GM18867 (cell line): ENCODE results near the gene CBX2.
A peak's percentile ranks its signal among the peaks of the same experiment; 100 is the strongest.

ENCODE experiments used
- ATAC-seq: cut with Tn5 transposase; IDR thresholded peaks from one replicate; pipeline ENCODE4 v1.9.1; 2021; ENCODE audit warnings: mild to moderate bottlenecking, moderate library complexity; ENCODE audit not compliant: unreplicated experiment

CBX2 gene

DNA sequence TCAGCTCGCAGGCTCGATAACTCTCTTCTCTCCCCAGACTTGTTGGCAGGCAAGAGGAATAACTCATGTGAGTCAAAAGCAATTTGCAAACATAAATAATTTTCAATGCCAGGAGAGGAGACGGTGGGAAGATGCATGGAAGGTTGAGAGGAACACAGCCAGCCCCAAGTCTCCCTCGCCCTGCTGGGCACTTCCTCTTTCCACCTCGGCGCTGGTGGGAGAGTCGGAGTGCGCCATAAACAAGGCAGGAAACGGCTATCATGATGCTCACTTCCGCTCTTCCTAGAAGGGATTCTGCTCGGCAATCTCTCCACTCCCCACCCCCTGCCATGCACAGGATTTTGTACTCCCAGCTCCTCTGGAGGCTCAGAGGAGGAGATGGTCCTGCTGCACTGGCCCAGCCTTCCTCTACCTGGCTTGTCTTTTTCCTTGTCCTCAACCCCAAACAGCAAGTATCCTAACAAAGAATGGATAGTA, 48.3 kb downstream of the CBX2 start:
- ATAC-seq: no peak

DNA sequence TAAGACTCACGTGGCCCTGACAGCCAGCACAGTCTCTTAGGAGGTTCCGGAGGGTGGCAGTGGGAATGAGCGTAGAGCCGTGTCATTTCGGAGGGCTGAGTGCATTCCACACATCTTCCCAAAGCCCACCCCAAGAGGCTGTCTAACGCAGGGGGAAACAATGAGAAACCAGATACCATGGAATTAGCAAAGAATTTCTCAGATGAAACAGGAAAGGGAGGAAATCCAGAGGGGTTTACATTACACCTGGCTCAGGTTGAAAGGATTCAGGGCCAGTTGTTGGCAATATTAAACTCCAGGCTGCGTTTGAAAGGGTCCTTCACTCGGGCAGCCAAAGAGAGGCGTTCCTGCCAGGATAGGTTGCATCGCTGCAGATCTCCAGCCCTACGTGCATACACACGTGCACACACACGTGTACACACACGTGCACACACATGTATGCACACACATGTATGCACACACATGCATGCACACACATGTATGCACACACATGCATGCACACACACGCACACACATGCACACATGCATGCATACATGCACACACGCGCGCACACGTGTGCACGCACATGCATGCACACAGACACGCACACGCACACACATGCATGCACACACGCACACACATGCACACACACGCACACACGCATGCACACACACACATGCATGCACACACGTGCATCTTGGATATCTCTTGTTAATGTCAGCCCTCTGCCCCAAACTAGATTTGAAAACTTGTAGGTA, 49.1 kb downstream of the CBX2 start:
- ATAC-seq: no peak

GRCh38 chr17:79829004-79829403, 51.1 kb downstream of the CBX2 start:
- no peak for ATAC-seq

- no peak for ATAC-seq
These were observed 51.5 kb downstream of the CBX2 start for GRCh38 chr17:79829457-79829856.

- no peak for ATAC-seq
These were observed 52.4 kb downstream of the CBX2 start for GRCh38 chr17:79830303-79830702.

DNA sequence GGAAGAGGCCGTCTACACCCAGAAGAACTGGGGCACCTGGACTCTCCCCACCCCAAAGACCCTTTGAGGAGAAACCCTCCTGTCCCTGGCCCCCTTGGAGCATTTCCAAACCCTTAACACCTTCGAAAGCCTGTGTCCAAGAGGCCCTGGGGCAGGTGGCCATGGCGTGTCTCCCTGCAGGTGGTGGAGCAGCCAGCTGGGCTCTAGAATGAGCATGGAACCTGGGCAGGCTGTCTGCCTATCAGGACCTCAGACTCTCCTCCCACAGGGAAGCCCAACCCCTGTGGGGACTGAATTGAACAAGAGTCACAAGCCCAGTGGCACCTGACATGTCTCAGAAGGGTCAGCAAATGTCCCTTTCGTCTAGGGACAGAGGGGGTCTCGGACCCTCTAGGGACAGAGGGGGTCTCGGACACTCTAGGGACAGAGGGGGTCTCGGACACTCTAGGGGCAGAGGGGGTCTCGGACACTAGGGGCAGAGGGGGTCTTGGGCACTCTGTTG, 52.9 kb downstream of the CBX2 start:
- ATAC-seq: no peak

DNA sequence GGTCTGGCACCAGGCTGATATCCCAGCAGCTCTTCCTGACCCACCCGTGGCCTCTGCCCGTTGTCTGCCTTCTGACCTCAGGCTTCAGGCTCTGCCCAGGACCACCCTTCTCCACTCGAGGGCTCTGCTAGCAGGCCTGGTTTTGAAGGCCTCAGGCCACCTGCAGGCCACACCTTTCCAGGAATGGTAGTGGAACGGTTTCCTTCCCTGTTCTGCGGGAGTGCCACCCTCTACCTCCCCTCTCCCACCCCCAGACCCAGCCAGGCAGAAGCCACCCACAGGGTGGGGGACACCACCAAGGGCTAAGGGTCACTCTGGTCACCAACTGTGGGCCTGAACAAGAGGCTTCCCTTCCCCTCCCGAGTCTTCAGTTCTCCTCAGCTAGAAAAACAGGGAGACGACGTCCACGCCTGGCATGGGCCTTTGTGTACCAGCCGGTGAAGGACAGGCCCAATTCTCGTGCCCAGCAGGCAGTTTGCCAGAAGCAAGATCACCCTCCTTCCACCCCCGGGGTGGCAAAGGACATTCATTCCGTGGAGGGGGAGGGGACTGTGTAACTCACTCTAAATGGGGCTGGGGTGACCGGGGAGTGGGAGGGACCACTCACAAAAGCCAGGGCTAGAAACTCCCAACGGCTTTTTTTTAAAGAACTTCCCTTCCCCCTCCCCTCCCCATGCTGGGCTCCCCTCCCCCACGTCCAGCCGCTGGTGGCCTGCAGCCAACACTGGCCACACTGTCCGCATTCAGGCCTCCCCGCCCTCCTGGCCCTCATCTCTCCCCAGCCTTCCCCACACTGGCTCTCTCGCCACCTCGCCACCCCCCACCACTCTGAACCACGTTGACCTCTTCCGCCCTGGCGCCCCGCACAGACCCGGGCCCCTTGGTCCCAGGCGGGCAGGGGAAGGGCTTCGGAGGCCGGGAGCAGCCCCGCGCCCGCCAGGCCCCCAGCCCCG, 53.6 kb downstream of the CBX2 start:
- ATAC-seq: no peak

- no peak for ATAC-seq
These were observed 54.5 kb downstream of the CBX2 start for GRCh38 chr17:79832218-79833109.

- no peak for ATAC-seq
These were observed 55.1 kb downstream of the CBX2 start for GRCh38 chr17:79833110-79833450.

- ATAC-seq: no peak
These were observed 56.0 kb downstream of the CBX2 start for GRCh38 chr17:79833744-79834564.

DNA sequence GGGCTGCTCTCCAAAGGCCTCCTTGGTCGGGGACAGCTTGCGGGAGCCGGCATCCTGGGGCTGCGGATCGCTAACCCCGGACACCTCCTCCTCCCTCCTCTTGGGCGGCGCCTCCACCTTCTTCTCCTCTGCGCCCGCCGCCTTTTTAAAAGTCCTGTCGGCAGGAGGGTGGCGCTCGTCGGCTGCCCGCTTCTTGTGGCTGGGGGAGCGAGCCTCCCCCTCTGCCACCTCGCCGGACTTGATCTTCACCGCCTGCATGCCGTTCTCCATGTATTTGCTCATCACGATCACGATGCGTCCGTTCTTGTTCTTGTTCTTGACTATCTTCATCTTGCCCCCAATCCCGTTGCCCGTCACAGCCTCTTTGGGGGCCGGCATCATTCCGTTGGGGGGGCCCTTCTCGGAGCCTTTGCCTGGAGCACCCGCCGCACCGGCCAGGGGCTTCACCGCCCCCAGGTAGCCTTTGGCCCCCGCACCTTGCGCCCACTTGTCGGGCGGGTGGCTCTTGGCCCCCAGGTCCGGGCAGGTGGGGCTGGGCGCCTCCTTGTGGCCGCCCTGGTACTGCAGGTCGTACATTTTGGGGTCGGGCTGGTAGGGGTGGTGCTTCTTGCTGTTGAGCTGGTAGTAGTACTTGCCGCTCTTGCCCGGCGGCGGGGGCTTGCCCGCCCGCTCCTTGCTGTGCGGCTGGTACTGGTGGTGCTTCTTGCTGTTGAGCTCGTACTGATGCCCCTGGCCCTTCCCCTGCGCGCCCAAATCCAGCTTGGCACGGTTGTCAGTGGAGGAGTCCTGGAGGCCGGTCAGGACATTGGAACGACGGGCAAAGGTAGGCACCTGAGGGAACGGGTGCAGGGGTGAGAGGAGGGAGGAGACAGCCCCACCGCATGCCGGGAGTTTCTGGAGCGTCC, 56.9 kb downstream of the CBX2 start:
- no peak for ATAC-seq

GRCh38 chr17:79835470-79835899, 57.5 kb downstream of the CBX2 start:
- no peak for ATAC-seq

DNA sequence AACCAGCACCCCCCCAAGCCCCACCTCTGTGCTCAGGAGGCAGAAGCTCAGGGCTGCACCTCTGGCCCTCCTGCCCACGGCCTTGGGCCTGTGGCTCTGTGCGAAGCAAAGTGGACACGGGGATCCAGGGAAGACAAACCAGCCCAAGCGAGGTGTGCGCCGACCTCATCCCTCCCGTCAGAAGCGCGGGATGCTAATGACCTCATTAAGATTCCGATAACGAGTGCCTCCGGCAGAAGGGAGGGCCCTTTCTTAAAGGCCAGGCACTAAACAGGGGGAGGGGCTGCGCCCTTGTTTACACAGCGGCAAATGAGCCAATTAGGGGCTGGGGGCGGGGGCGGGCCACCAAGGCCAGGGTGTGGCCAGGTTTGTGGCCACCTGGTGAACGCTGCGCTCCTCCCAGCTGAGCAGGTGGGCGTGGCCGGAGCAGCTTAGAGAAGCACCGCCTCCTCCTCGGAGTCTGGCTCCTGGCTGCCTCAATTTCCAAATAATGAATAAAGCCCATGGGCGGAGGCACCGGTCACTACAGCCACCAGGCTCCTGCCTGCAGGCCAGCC, 58.1 kb downstream of the CBX2 start:
- no peak for ATAC-seq

DNA sequence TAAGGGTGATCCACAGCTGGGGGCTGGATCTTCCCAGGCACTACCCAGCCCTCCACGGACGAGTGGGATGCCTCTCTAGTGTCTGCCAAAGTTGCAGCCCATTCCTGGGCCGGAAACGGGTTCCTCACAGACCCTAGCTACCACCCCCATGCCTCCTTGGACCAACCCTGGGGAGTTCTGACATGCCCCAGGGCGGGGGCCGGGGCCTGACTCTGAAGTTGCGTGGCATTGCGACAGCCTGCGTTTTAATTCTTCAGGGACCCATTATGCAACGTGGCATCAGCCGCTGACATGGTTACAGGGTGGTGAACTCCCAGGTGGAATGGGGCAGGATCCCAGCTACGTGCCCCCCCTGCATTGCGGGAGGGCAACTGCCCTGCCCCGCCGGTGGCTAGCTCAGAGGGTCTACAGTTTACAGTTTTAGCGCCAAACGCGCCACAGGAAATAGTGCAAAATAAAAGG, 58.6 kb downstream of the CBX2 start:
- ATAC-seq: no peak

GRCh38 chr17:79836972-79837887, 59.3 kb downstream of the CBX2 start:
- peak; percentile 33 for ATAC-seq
